M059J (cell line): ENCODE data around the gene MYOCOS. TPM values are rescaled to one million over a fixed set of nuclear protein-coding genes. Genes with fewer than 3 reads are reported as not detected.
A peak's percentile ranks its signal among the peaks of the same experiment; 100 is the strongest.

Experiments used
- DNase-seq: peaks from one replicate; pipeline ENCODE4 v3.0.0-alpha.2; 2012; ENCODE audit warnings: low read depth
- total RNA-seq: library from RNA; depleted of rRNA; stranded (reverse); fragments of >200 nt; shearing (Covaris generic); gene quantifications from 2 replicates; pipeline ENCODE4 v1.2.3, GENCODE V29; 2014; rRNA removed

The MYOCOS gene
- total RNA-seq, 1 experiment from 2014 or later = not detected

- no peak for DNase-seq
Measured at GRCh38 chr1:171663036-171663853, 41.2 kb downstream of the MYOCOS start.

DNA sequence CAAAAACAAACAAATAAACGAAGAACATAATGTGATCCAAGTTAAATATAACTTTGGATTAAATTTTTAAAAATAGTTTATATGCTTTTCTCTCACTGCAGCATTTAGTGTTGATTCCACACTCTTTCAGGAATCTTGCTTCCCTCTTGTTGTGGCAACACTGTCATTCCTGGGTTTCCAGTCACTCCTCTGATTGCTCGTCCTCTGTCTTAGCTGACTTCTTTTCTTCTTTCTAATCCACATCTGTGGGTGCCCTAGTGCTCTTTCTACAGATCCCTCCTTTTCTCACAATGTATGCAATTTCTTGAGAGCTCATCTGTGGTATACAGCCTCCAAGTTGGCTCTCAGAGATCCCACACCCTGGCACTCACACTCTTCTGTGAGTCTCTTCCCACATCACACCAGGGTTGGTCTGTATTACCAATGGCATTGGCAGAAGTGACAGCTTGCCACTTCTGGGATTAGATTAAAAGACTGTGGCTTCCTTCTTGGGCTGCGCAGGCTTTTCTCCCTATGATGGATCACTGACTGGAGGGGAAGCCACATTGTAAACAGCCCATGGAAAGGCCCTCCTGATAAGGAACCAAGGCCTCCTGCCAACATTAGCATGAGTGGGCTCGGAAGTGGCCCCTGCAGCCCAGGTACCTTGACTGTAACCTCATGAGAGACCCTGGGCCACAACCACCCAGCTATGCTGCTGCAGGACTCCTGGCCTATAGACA is 42.0 kb downstream of the MYOCOS start:
- no peak for DNase-seq

- peak; percentile 34 for DNase-seq
Measured at GRCh38 chr1:171664976-171665375, 42.9 kb downstream of the MYOCOS start.

GRCh38 chr1:171666114-171666769 is 44.2 kb downstream of the MYOCOS start:
- DNase-seq = no peak

GRCh38 chr1:171668372-171668771 is 46.3 kb downstream of the MYOCOS start:
- no peak for DNase-seq

DNA sequence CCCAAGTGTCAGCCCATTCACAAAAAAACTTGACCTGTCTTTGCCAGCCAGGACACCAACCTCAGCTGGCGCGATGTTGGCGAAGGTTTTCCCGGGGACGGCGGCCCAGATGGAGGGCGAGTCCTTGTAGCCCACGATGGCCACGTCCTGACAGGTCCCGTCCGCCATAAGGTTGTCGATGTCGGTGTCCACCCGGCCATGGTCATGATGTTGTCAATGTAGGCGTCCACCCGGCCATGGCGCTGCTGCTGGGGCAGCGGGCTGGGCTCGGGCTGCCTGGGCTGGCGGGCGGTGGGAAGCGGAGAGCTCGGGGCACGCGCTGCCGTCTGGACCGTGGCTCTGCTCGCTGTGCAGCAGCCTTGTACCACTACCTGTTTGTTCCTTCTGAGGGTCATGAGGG is 48.7 kb downstream of the MYOCOS start:
- no peak for DNase-seq

DNA sequence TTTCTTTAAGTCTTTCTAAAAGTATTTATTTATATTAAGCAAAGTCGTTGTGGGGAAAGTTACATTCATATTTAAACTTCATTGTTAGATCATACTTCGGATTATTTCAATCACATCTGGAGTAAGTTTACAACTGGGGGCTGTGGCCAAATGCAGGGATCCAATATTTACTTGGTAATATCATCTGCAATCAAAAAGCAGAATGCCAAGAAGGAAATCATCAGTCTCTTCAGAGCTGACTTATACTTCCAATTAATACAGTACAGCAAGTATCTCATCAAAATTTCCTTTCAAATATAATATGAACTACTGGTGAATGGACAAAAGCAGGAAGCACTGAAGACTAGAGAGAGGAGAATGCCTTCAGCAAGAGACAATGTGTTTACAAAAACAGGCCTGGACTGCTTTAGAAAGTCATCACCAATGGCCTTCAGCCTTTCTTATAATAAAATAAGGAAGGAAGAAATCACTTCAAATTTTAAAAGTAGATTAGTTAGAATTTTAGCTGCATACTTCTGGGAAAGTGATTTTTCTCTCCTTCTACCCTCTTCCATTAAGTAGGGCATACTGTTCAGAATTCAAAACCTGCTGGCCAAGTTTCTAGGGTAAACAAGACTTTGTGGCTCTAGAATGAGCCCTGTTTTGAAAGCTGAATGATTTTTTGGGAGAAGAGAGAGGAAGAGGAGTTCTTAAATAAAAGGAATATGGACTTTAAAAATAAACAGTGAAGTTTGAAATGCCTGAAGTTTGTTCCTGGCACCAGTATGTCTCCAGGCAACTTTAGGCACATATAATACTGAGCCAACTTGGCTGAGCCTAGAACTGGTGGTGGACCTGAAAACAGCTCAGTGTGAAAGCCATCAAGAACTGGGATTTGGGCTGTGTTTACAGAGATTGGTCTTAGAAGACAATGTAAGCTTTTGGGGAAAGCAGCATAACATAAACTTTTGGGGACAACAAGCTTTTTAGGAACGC is 52.7 kb downstream of the MYOCOS start:
- DNase-seq = no peak

Other genes starting within 250 kb of the MYOCOS start
- gene PRRC2C, start 136.7 kb upstream of the MYOCOS start, total RNA-seq = 39.1 and 55.9 TPM in 2 replicates
- not detected in 2 replicates for gene MYOC, start 30.4 kb downstream of the MYOCOS start, total RNA-seq
- gene VAMP4, start 119.8 kb downstream of the MYOCOS start, total RNA-seq = 11.4 and 12.4 TPM in 2 replicates
- 21.1 and 27.9 TPM in 2 replicates for gene METTL13, start 159.4 kb downstream of the MYOCOS start, total RNA-seq
- 2.1 and 3.1 TPM in 2 replicates for gene DNM3, start 219.3 kb downstream of the MYOCOS start, total RNA-seq